Caco-2 (cell line): ENCODE measurements around the gene AMBRA1. TPM values are rescaled to one million over a fixed set of nuclear protein-coding genes. Genes with fewer than 3 reads are reported as not detected.

Experiments used
- BruUV-seq: library from RNA; stranded (reverse); fragments of 400-500 nt; replicated peaks from 2 replicates; lab custom pipeline; 2021; lab: Mats Ljungman, UMichigan
- CTCF ChIA-PET: fragments of 300-600 bp; sonication (Branson Sonifier 250); formaldehyde crosslinking; loops from one replicate; lab custom pipeline; 2022; ENCODE audit warnings: antibody characterized with exemption; lab: Charles Lee
- POLR2A ChIA-PET: fragments of 300-600 bp; sonication (Branson Sonifier 250); formaldehyde crosslinking; loops from one replicate; lab custom pipeline; 2022; ENCODE audit warnings: antibody characterized with exemption; lab: Charles Lee
- DNase-seq, 2 experiments: peaks; one replicate each; pipeline versions ENCODE4 v3.0.0 to v3.0.0-alpha.2; 2020 to 2022
- H3K27me3 ChIP-seq: replicated peaks from 2 replicates; pipeline ENCODE4 v1.6.0; 2011; ENCODE audit warnings: low read length; ENCODE audit not compliant: control insufficient read depth, insufficient read depth
- H3K36me3 ChIP-seq: 2 replicates; pipeline ENCODE4 v1.5.1; 2011; ENCODE audit warnings: low read length; ENCODE audit not compliant: control insufficient read depth, insufficient read depth
- H3K4me1 ChIP-seq: fragments of 250-450 bp; sonication (Bioruptor Pico); 2 replicates; pipeline ENCODE4 v1.5.1; 2020; ENCODE audit warnings: mild to moderate bottlenecking
- H3K4me3 ChIP-seq: 2 replicates; pipeline ENCODE4 v1.5.1; 2011; ENCODE audit warnings: low read depth, mild to moderate bottlenecking, control low read depth, low read length
- H3K9me3 ChIP-seq: fragments of 250-450 bp; sonication (Bioruptor Pico); 2 replicates; pipeline ENCODE4 v1.5.1; 2020; ENCODE audit warnings: mild to moderate bottlenecking, moderate library complexity
- H3K27ac Mint-ChIP-seq: one replicate; pipeline ENCODE4 v1.8.0; 2022; ENCODE audit warnings: mixed read lengths; ENCODE audit not compliant: unreplicated experiment
- H3K27me3 Mint-ChIP-seq: one replicate; pipeline ENCODE4 v1.8.0; 2022; ENCODE audit warnings: mixed read lengths; ENCODE audit not compliant: insufficient read depth, unreplicated experiment
- H3K36me3 Mint-ChIP-seq: one replicate; pipeline ENCODE4 v1.8.0; 2022; ENCODE audit warnings: mild to moderate bottlenecking, mixed read lengths; ENCODE audit not compliant: insufficient read depth, unreplicated experiment
- H3K4me1 Mint-ChIP-seq: one replicate; pipeline ENCODE4 v1.8.0; 2022; ENCODE audit warnings: low read depth, mixed read lengths; ENCODE audit not compliant: unreplicated experiment
- H3K4me3 Mint-ChIP-seq: one replicate; pipeline ENCODE4 v1.8.0; 2022; ENCODE audit warnings: mild to moderate bottlenecking, moderate library complexity, mixed read lengths; ENCODE audit not compliant: unreplicated experiment
- H3K9me3 Mint-ChIP-seq: one replicate; pipeline ENCODE4 v1.8.0; 2022; ENCODE audit warnings: mixed read lengths; ENCODE audit not compliant: unreplicated experiment
- intact Hi-C: fragments of 100-400 bp; cut with micrococcal nuclease; formaldehyde crosslinking; loops from one replicate; pipeline ENCODE4 v1.10.0; 2022; ENCODE audit not compliant: unreplicated experiment
- total RNA-seq: library from RNA; stranded (reverse); gene quantifications from 2 replicates; pipeline ENCODE4 v1.2.3, GENCODE V29; 2022
- TF ChIP-seq, protein P1 (sequence below), 2 experiments: fragments of 200-600 bp in 1 of 2; IDR thresholded peaks; 1 replicate in 1 of 2; 2 replicates in 1 of 2; pipeline versions ENCODE4 v1.5.1 to v1.8.0; 2011 to 2022; ENCODE audit warnings: antibody characterized with exemption in 1 of 2, control low read depth in 1 of 2, inconsistent platforms in 1 of 2, low read depth in 1 of 2, low read length in 1 of 2, mild to moderate bottlenecking in 1 of 2, moderate library complexity in 1 of 2; ENCODE audit not compliant: insufficient read depth in 1 of 2, severe bottlenecking in 1 of 2, unreplicated experiment in 1 of 2

The AMBRA1 gene
- total RNA-seq, 1 experiment from 2014 or later: 48.1 TPM

DNA sequence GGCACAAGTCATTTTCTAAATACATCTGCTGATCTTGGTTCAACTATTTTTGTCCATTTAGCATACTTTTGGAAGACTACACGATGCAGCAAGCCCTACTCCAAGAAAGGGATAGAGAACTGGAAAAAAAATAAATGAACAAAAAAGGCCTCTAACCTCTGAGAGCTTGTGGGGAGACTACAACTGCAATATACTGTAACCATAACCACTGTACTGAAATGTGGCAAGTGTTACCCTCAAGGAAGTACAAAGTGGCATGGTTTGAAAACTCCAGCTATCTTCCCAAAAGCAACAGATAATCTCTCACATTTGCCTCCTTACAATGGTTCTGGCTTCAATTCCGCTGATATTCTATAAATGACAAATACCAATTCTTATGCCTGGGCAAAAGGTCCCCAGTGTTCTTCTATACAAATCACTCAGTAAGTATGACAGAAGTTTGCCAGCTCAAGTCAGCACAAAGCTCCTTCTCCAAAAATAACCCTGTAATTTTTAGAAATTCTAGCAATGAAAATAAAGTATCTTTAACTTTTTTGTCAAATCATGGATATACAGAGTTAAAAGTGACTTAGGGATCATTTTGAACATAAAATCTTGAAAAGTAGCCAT is 22.9 kb downstream of the AMBRA1 start:
- ChIA-PET POLR2A (no interaction called here), CTCF (no interaction called here)
- Histone ChIP-seq H3K9me3 (peaks cover 6% of the 10 kb centered on the region; the same call in 1 of the 2 replicates), H3K4me3 (no peak overlapping the region), H3K36me3 (no peaks in the 10 kb centered on the region), H3K27me3 (no peaks in the 10 kb centered on the region), H3K4me1 (no peaks in the 10 kb centered on the region)
- DNase-seq: no peak
- TF ChIP-seq, protein P1, sequence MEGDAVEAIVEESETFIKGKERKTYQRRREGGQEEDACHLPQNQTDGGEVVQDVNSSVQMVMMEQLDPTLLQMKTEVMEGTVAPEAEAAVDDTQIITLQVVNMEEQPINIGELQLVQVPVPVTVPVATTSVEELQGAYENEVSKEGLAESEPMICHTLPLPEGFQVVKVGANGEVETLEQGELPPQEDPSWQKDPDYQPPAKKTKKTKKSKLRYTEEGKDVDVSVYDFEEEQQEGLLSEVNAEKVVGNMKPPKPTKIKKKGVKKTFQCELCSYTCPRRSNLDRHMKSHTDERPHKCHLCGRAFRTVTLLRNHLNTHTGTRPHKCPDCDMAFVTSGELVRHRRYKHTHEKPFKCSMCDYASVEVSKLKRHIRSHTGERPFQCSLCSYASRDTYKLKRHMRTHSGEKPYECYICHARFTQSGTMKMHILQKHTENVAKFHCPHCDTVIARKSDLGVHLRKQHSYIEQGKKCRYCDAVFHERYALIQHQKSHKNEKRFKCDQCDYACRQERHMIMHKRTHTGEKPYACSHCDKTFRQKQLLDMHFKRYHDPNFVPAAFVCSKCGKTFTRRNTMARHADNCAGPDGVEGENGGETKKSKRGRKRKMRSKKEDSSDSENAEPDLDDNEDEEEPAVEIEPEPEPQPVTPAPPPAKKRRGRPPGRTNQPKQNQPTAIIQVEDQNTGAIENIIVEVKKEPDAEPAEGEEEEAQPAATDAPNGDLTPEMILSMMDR (IDR thresholded peaks at IDR 0.05; ENCODE audit: insufficient read depth in 1 of 2, low read depth in 1 of 2, low read length in 1 of 2, severe bottlenecking in 1 of 2, unreplicated experiment in 1 of 2): no peak
- Mint-ChIP-seq H3K9me3 (no peaks in the 10 kb centered on the region), H3K36me3 (peaks cover 19% of the 10 kb centered on the region), H3K27ac (no peak overlapping the region), H3K27me3 (no peaks in the 10 kb centered on the region), H3K4me1 (peaks cover 1% of the 10 kb centered on the region), H3K4me3 (no peak overlapping the region)
- no TSS peak for BruUV-seq
- intact Hi-C loops: no loop called here

DNA sequence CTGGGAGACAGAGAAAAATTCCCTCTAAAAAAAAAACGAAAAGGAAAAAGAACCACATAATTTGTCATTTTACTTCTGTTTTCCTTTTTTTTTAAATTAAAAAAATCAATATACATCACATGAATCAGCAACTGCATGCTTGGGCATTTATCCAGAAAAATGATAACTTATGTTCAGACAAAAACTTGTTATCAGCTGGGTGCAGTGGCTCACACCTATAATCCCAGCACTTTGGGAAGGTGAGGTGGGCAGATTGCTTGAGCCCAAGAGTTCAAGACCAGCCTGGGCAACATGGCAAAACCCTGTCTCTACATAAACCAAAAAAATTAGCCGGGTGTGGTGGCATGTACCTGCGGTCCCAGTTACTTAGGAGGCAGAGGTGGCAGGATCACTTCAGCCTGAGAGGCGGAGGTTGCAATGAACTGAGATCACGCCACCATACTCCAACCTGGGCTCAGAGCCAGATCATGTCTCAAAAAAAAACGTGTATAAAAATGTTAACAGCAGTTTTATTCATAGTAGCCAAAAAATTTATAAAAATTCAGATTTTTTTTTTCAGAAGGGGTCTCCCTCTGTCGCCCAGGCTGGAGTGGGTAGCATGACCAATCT is 28.5 kb downstream of the AMBRA1 start:
- no peak overlapping the region for H3K4me3 ChIP-seq
- H3K36me3 Mint-ChIP-seq: peaks cover 9% of the 10 kb centered on the region
- intact Hi-C loops: no loop called here
- peaks cover 16% of the 10 kb centered on the region for H3K4me1 Mint-ChIP-seq
- no peaks in the 10 kb centered on the region for H3K9me3 Mint-ChIP-seq
- DNase-seq: no peak
- no peaks in the 10 kb centered on the region for H3K27me3 Mint-ChIP-seq
- BruUV-seq: no TSS peak
- no peak overlapping the region for H3K27ac Mint-ChIP-seq
- H3K27me3 ChIP-seq: no peaks in the 10 kb centered on the region
- no peak overlapping the region for H3K4me3 Mint-ChIP-seq
- no peaks in the 10 kb centered on the region for H3K9me3 ChIP-seq
- TF ChIP-seq, protein P1 (IDR thresholded peaks at IDR 0.05; ENCODE audit: insufficient read depth in 1 of 2, low read depth in 1 of 2, low read length in 1 of 2, severe bottlenecking in 1 of 2, unreplicated experiment in 1 of 2): no peak
- H3K36me3 ChIP-seq: no peaks in the 10 kb centered on the region
- ChIA-PET CTCF (no interaction called here), POLR2A (no interaction called here)
- H3K4me1 ChIP-seq: peaks cover 9% of the 10 kb centered on the region; the same call in 1 of the 2 replicates

DNA sequence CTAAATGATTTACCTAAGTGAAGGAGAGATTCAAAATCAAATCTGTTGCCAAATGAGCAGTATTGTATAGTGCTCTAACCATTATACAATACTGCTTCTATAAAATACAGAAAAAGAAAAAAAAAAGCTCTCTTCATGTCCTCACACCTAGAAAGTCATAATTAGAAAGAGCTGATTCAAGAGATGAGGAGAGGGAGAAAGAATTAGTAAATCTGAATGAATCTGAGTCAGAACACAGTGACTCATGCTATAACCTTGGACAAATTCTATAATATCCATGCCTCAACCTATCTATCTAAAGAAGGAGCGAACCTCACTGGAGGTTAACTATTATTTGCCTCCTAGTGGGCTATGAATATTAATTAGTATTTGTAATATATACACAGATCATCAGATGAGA is 29.4 kb downstream of the AMBRA1 start:
- H3K27me3 Mint-ChIP-seq: no peaks in the 10 kb centered on the region
- Histone ChIP-seq H3K4me1 (peaks cover 10% of the 10 kb centered on the region; the same call in 1 of the 2 replicates), H3K36me3 (no peaks in the 10 kb centered on the region), H3K4me3 (no peak overlapping the region), H3K9me3 (no peaks in the 10 kb centered on the region), H3K27me3 (no peaks in the 10 kb centered on the region)
- peaks cover 22% of the 10 kb centered on the region for H3K4me1 Mint-ChIP-seq
- POLR2A ChIA-PET: no interaction called here
- H3K36me3 Mint-ChIP-seq: peaks cover 9% of the 10 kb centered on the region
- intact Hi-C loops: no loop called here
- DNase-seq: no peak
- BruUV-seq: no TSS peak
- H3K9me3 Mint-ChIP-seq: no peaks in the 10 kb centered on the region
- CTCF ChIA-PET: no interaction called here
- no peak overlapping the region for H3K27ac Mint-ChIP-seq
- no peak overlapping the region for H3K4me3 Mint-ChIP-seq
- TF ChIP-seq, protein P1 (IDR thresholded peaks at IDR 0.05; ENCODE audit: insufficient read depth in 1 of 2, low read depth in 1 of 2, low read length in 1 of 2, severe bottlenecking in 1 of 2, unreplicated experiment in 1 of 2): no peak
